H1 (cell line): ENCODE results near the gene CC2D1A. TPM values are rescaled to one million over a fixed set of nuclear protein-coding genes. Genes with fewer than 3 reads are reported as not detected.

Experiments used
- CTCF ChIA-PET: fragments of 300-600 bp; sonication (Branson Sonifier 250); formaldehyde crosslinking; loops from one replicate; lab custom pipeline; 2021; ENCODE audit not compliant: partially characterized antibody; lab: Charles Lee
- POLR2A ChIA-PET: fragments of 300-600 bp; sonication (Branson Sonifier 250); formaldehyde crosslinking; loops from one replicate; lab custom pipeline; 2021; ENCODE audit warnings: inconsistent platforms; ENCODE audit not compliant: partially characterized antibody; lab: Charles Lee
- DNase-seq, 2 experiments: peaks; one replicate each; pipeline versions ENCODE4 v3.0.0 to v3.0.0-alpha.2; 2010 to 2022; ENCODE audit warnings: low spot score in 2 of 2, low read depth in 1 of 2, mixed read lengths in 1 of 2
- FAIRE-seq: peaks from 2 replicates; lab custom pipeline; 2011; peaks lifted over from hg19 to GRCh38; lab: Jason Lieb, UNC
- H2AFZ ChIP-seq: 2 replicates; pipeline ENCODE4 v1.8.1; 2012; ENCODE audit warnings: low read length, inconsistent platforms
- H2AK5ac ChIP-seq: 2 replicates; pipeline ENCODE4 v1.6.1; 2013; ENCODE audit warnings: low read depth, low read length
- H2BK120ac ChIP-seq: replicated peaks from 2 replicates; pipeline ENCODE3; 2013; ENCODE audit warnings: low read depth, low read length, inconsistent platforms
- H2BK12ac ChIP-seq: 2 replicates; pipeline ENCODE4 v1.6.1; 2013; ENCODE audit warnings: low read depth, low read length
- H2BK15ac ChIP-seq: 2 replicates; pipeline ENCODE4 v1.6.1; 2013; ENCODE audit warnings: low read length
- H2BK20ac ChIP-seq: 2 replicates; pipeline ENCODE4 v1.6.1; 2013; ENCODE audit warnings: low read length
- H2BK5ac ChIP-seq: 2 replicates; pipeline ENCODE4 v1.6.1; 2013; ENCODE audit warnings: low read depth, low read length
- H3K14ac ChIP-seq: 2 replicates; pipeline ENCODE4 v1.6.1; 2013; ENCODE audit warnings: inconsistent platforms; ENCODE audit not compliant: insufficient read length
- H3K18ac ChIP-seq: 2 replicates; pipeline ENCODE4 v1.6.1; 2013; ENCODE audit warnings: low read length; ENCODE audit errors: extremely low read depth
- H3K23ac ChIP-seq: 2 replicates; pipeline ENCODE4 v1.6.1; 2013; ENCODE audit warnings: inconsistent platforms; ENCODE audit not compliant: insufficient read length
- H3K23me2 ChIP-seq: 2 replicates; pipeline ENCODE4 v1.6.1; 2013; ENCODE audit warnings: low read depth, low read length
- H3K27ac ChIP-seq: 2 replicates; pipeline ENCODE4 v1.6.1; 2011; ENCODE audit warnings: low read depth, low read length, inconsistent platforms
- H3K27me3 ChIP-seq, 4 experiments: replicated peaks in 1 of 4; 1 replicate in 1 of 4; 2 replicates in 3 of 4; pipeline versions ENCODE4 v1.6.1 to v1.8.1; 2011 to 2013; ENCODE audit warnings: low read length in 3 of 4, mild to moderate bottlenecking in 3 of 4, inconsistent platforms in 2 of 4, mixed read lengths in 2 of 4, moderate library complexity in 1 of 4; ENCODE audit not compliant: control insufficient read depth in 3 of 4, insufficient read depth in 3 of 4; ENCODE audit errors: extremely low read depth in 1 of 4
- H3K36me3 ChIP-seq, 4 experiments: 2 replicates each; pipeline versions ENCODE4 v1.6.1 to v1.8.1; 2011 to 2013; ENCODE audit warnings: mild to moderate bottlenecking in 4 of 4, low read length in 3 of 4, moderate library complexity in 2 of 4, control low read depth in 1 of 4, inconsistent platforms in 1 of 4; ENCODE audit not compliant: insufficient read depth in 4 of 4, control insufficient read depth in 2 of 4
- H3K4ac ChIP-seq: replicated peaks from 2 replicates; pipeline ENCODE3; 2013; ENCODE audit warnings: low read length, low read depth, mixed read lengths, inconsistent platforms; ENCODE audit not compliant: insufficient read length
- H3K4me1 ChIP-seq, 4 experiments: replicated peaks in 1 of 4; 1 replicate in 1 of 4; 2 replicates in 3 of 4; pipeline versions ENCODE4 v1.6.1 to v1.8.1; 2011 to 2013; ENCODE audit warnings: low read length in 3 of 4, inconsistent platforms in 2 of 4, mixed read lengths in 1 of 4; ENCODE audit not compliant: insufficient read depth in 4 of 4, control insufficient read depth in 3 of 4
- H3K4me2 ChIP-seq, 2 experiments: 2 replicates each; pipeline versions ENCODE4 v1.6.1 to v1.8.1; 2011 to 2013; ENCODE audit warnings: low read depth in 2 of 2, low read length in 2 of 2, control low read depth in 1 of 2, inconsistent platforms in 1 of 2, mild to moderate bottlenecking in 1 of 2; ENCODE audit not compliant: insufficient read depth in 1 of 2
- H3K4me3 ChIP-seq, 4 experiments: fragments of 200-600, 300-600 bp in 1 of 4; sonication (generic), shearing (Covaris generic), sonication (Bioruptor Twin) in 1 of 4; 2 replicates each; pipeline versions ENCODE4 v1.5.1 to v1.8.1; 2011 to 2016; ENCODE audit warnings: low read length in 4 of 4, low read depth in 3 of 4, control low read depth in 2 of 4, inconsistent platforms in 2 of 4, mild to moderate bottlenecking in 2 of 4, mixed read lengths in 1 of 4, moderate library complexity in 1 of 4; ENCODE audit not compliant: insufficient read depth in 2 of 4; ENCODE audit errors: extremely low read depth in 1 of 4
- H3K56ac ChIP-seq: replicated peaks from 2 replicates; pipeline ENCODE3; 2013; ENCODE audit warnings: low read depth, mild to moderate bottlenecking, mixed read lengths, low read length, inconsistent platforms; ENCODE audit not compliant: insufficient read length
- H3K79me1 ChIP-seq: 2 replicates; pipeline ENCODE4 v1.6.1; 2013; ENCODE audit warnings: low read depth, low read length, control low read depth
- H3K79me2 ChIP-seq, 2 experiments: 2 replicates each; pipeline versions ENCODE4 v1.6.1 to v1.8.1; 2012 to 2013; ENCODE audit warnings: low read length in 2 of 2, mild to moderate bottlenecking in 2 of 2, inconsistent platforms in 1 of 2; ENCODE audit not compliant: insufficient read depth in 2 of 2, control insufficient read depth in 1 of 2
- H3K9ac ChIP-seq, 4 experiments: replicated peaks in 1 of 4; 1 replicate in 1 of 4; 2 replicates in 3 of 4; pipeline versions ENCODE4 v1.6.1 to v1.8.1; 2011 to 2013; ENCODE audit warnings: low read depth in 3 of 4, low read length in 3 of 4, control low read depth in 2 of 4, mild to moderate bottlenecking in 2 of 4, moderate library complexity in 2 of 4, inconsistent platforms in 1 of 4; ENCODE audit errors: extremely low read depth in 1 of 4
- H3K9me3 ChIP-seq, 2 experiments: 2 replicates each; pipeline versions ENCODE4 v1.6.1 to v1.8.1; 2012 to 2013; ENCODE audit warnings: mild to moderate bottlenecking in 2 of 2, moderate library complexity in 2 of 2, control low read depth in 1 of 2, inconsistent platforms in 1 of 2, low read depth in 1 of 2, low read length in 1 of 2, mixed read lengths in 1 of 2; ENCODE audit not compliant: insufficient read depth in 2 of 2
- H4K20me1 ChIP-seq, 2 experiments: replicated peaks in 1 of 2; 2 replicates each; pipeline versions ENCODE3 to v1.8.1; 2011 to 2013; ENCODE audit warnings: inconsistent platforms in 2 of 2, low read length in 2 of 2, mild to moderate bottlenecking in 1 of 2; ENCODE audit not compliant: insufficient read depth in 2 of 2, control insufficient read depth in 1 of 2
- H4K5ac ChIP-seq: 2 replicates; pipeline ENCODE4 v1.6.1; 2013; ENCODE audit warnings: low read length, low read depth, mixed read lengths, inconsistent platforms; ENCODE audit not compliant: insufficient read length
- H4K8ac ChIP-seq: 2 replicates; pipeline ENCODE4 v1.8.0; 2013; ENCODE audit warnings: mild to moderate bottlenecking, moderate library complexity, low read length, inconsistent platforms; ENCODE audit not compliant: insufficient read depth; ENCODE audit errors: extremely low read depth
- H4K91ac ChIP-seq: replicated peaks from 2 replicates; pipeline ENCODE3; 2013; ENCODE audit warnings: low read length, mixed read lengths, inconsistent platforms; ENCODE audit not compliant: insufficient read length
- ATF2 ChIP-seq: IDR thresholded peaks from 2 replicates; pipeline ENCODE4 v1.6.1; 2012; ENCODE audit warnings: low read length, inconsistent platforms
- BRCA1 ChIP-seq: IDR thresholded peaks from 2 replicates; pipeline ENCODE4 v1.6.1; 2012; ENCODE audit warnings: low read depth, low read length, improper control_type of control experiment
- CHD1 ChIP-seq: IDR thresholded peaks from 2 replicates; pipeline ENCODE4 v1.6.1; 2012; ENCODE audit warnings: low read depth, low read length, improper control_type of control experiment
- EGR1 ChIP-seq: IDR thresholded peaks from 2 replicates; pipeline ENCODE4 v1.6.1; 2011; ENCODE audit warnings: low read depth, low read length, borderline replicate concordance
- EP300 ChIP-seq, 2 experiments: IDR thresholded peaks; 1 replicate in 1 of 2; 2 replicates in 1 of 2; pipeline ENCODE4 v1.6.1; 2011 to 2012; ENCODE audit warnings: low read depth in 2 of 2, low read length in 2 of 2, mild to moderate bottlenecking in 2 of 2, borderline replicate concordance in 1 of 2, inconsistent platforms in 1 of 2, moderate library complexity in 1 of 2
- FOSL1 ChIP-seq: IDR thresholded peaks from 2 replicates; pipeline ENCODE4 v1.6.1; 2011; ENCODE audit warnings: mild to moderate bottlenecking, low read depth, low read length, moderate library complexity; ENCODE audit not compliant: insufficient read depth
- JUN ChIP-seq: IDR thresholded peaks from 2 replicates; pipeline ENCODE4 v1.6.1; 2011; ENCODE audit warnings: low read depth, mild to moderate bottlenecking, improper control_type of control experiment, low read length
- POLR2AphosphoS5 ChIP-seq: IDR thresholded peaks from 2 replicates; pipeline ENCODE4 v1.6.1; 2011; ENCODE audit warnings: low read depth, low read length
- RBBP5 ChIP-seq: IDR thresholded peaks from 2 replicates; pipeline ENCODE4 v1.7.1; 2012; ENCODE audit warnings: low read depth, mild to moderate bottlenecking, inconsistent platforms, low read length, moderate library complexity, borderline replicate concordance
- SP1 ChIP-seq: IDR thresholded peaks from 2 replicates; pipeline ENCODE4 v1.6.1; 2011; ENCODE audit warnings: low read depth, low read length
- TCF12 ChIP-seq: IDR thresholded peaks from 2 replicates; pipeline ENCODE4 v1.6.1; 2011; ENCODE audit warnings: low read depth, mild to moderate bottlenecking, low read length
- TEAD4 ChIP-seq: IDR thresholded peaks from 2 replicates; pipeline ENCODE4 v1.6.1; 2012; ENCODE audit warnings: low read depth, low read length, inconsistent platforms, mixed read lengths
- WGBS, 2 experiments: shearing (Covaris generic) in 1 of 2; methylation state at CpG; one replicate each; pipeline versions ENCODE4 v1.1.6 to v1.1.7; 2013 to 2015; ENCODE audit warnings: low lambda C conversion rate in 2 of 2, mixed read lengths in 2 of 2, inconsistent platforms in 1 of 2, low coverage in 1 of 2, missing lambda C conversion rate in 1 of 2; ENCODE audit not compliant: insufficient replicate concordance in 2 of 2, insufficient coverage in 1 of 2, insufficient read length in 1 of 2; ENCODE audit errors: extremely low coverage in 1 of 2, missing lambda C conversion rate in 1 of 2; 5-methylcytosine and 5-hydroxymethylcytosine counted together
- polyA plus RNA-seq, 7 experiments: library from polyadenylated mRNA; depleted of rRNA in 3 of 7; stranded (reverse) in 5 of 7; unstranded in 2 of 7; fragments of >200 nt in 5 of 7; fragments of 200-250 nt in 2 of 7; gene quantifications; 1 replicate in 5 of 7; 2 replicates in 1 of 7; 4 replicates in 1 of 7; pipeline versions ENCODE4 v1.2.1 to v1.2.3, GENCODE V29; 2011 to 2013; ENCODE audit warnings: missing spikeins in 2 of 7, mixed read lengths in 2 of 7
- total RNA-seq: library from RNA; stranded (reverse); fragmentation: NEBNext Ultra II Directional; extraction: Animal tissue kit (Norgen Biotek cat#: 25700); gene quantifications from 2 replicates; pipeline ENCODE4 v1.2.1, GENCODE V29; 2021

Gene CC2D1A
- total and polyA plus RNA-seq, 2 of the 8 experiments (the other 6 are each of a cell fraction or from before 2014, with no cell fraction given): 12.5 to 33.0 TPM

- WGBS, 2 experiments: 25% methylated on average over 20 of the region's 20 CpGs; no CpG with 5 or more reads in 1 of the 2 experiments
- H3K23me2 ChIP-seq: peaks cover 9% of the 10 kb centered on the region
- TF ChIP-seq EP300 (IDR thresholded peaks at IDR 0.05; ENCODE audit: borderline replicate concordance in 1 of 2, low read depth in 2 of 2, low read length in 2 of 2): no peak
- no peak for TF ChIP-seq POLR2AphosphoS5
- no peak for TF ChIP-seq EGR1
- no peak for TF ChIP-seq CHD1
- TF ChIP-seq FOSL1: no peak
- TF ChIP-seq ATF2: no peak
- TF ChIP-seq TCF12: no peak
- TF ChIP-seq BRCA1: no peak
- no peak for TF ChIP-seq JUN
- TF ChIP-seq RBBP5: no peak
- no peak for TF ChIP-seq SP1
- TF ChIP-seq TEAD4: no peak
These were observed 45.8 kb downstream of the CC2D1A start for GRCh38 chr19:13951799-13952153.

More at GRCh38 chr19:13951799-13952153, 45.8 kb downstream of the CC2D1A start:
- Histone ChIP-seq H3K4me3 (peak overlapping the region; percentile 44 to 57 (median 50); a peak in 7 of 8 replicates), H3K18ac (no peak overlapping the region; the same call in 1 of the 2 replicates), H3K4me1 (peaks cover 0 to 7% (median 3%) of the 10 kb centered on the region in 4 experiments; a peak in 6 of 7 replicates), H2BK20ac (no peak overlapping the region), H3K4me2 (peak overlapping the region; percentile 48 to 83), H2BK120ac (no peak overlapping the region), H3K9me3 (no peaks in the 10 kb centered on the region), H3K27me3 (no peaks in the 10 kb centered on the region), H3K9ac (peak overlapping the region in 1 of 4 experiments; percentile 43; a peak in 1 of 7 replicates), H2AK5ac (no peak overlapping the region), H3K79me2 (peaks cover 0 to 19% of the 10 kb centered on the region in 2 experiments; a peak in 3 of 4 replicates), H3K27ac (no peak overlapping the region), H2BK12ac (no peak overlapping the region), H3K79me1 (peaks cover 13% of the 10 kb centered on the region), H2BK5ac (no peak overlapping the region), H2AFZ (0 out of 2 replicates have a peak overlapping the region, but pooled peaks have one; percentile 24), H3K4ac (peak overlapping the region; percentile 78), H4K8ac (peak overlapping the region; percentile 68; the same call in 1 of the 2 replicates), H3K14ac (no peak overlapping the region), H4K20me1 (peaks cover 0 to 13% of the 10 kb centered on the region in 2 experiments), H2BK15ac (no peak overlapping the region), H3K36me3 (peaks cover 14 to 20% (median 17%) of the 10 kb centered on the region in 4 experiments), H4K91ac (peak overlapping the region; percentile 65), H4K5ac (peak overlapping the region; percentile 62), H3K56ac (no peak overlapping the region), H3K23ac (no peak overlapping the region)
- DNase-seq: no peak
- FAIRE-seq: no peak
- CTCF ChIA-PET: interaction anchor here (1.6 to 2.7 kb wide), 3 partner anchors 10 to 97 kb away, joined by 3 to 11 read pairs (median 10); no protein-coding TSS in a partner anchor
- POLR2A ChIA-PET: interaction anchor here (0.7 to 4.3 kb wide), 17 partner anchors 11 to 143 kb away, joined by 3 to 48 read pairs (median 7); partner anchors contain the start of genes IL27RA, PODNL1, RFX1 and RLN3
